ENCODE results near the gene SDE2. TPM values are rescaled to one million over a fixed set of nuclear protein-coding genes. Genes with fewer than 3 reads are reported as not detected.
"Not testable (repeated sequence)": the region's sequence is repeated elsewhere in the genome, so short reads cannot be mapped to it uniquely, and the experiment has no call there.

The SDE2 gene
- total RNA-seq, 2 donors from 2014 or later: 31.7 to 37.6 TPM

- peaks cover 4% of the 10 kb centered on the region for H3K36me3 Mint-ChIP-seq (ENCODE audit: low read depth)
- no peak for DNase-seq
- H3K4me3 Mint-ChIP-seq: no peak overlapping the region
- no peaks in the 10 kb centered on the region for H3K27me3 Mint-ChIP-seq
- no peak for ATAC-seq
- no peaks in the 10 kb centered on the region for H3K9me3 ChIP-seq (ENCODE audit: control insufficient read depth, low read length, poor library complexity, severe bottlenecking)
- H3K4me1 Mint-ChIP-seq: peaks cover 12% of the 10 kb centered on the region
- peak overlapping the region; percentile 29 for H3K27ac Mint-ChIP-seq
Observed at GRCh38 chr1:225979421-225979820, 19.7 kb downstream of the SDE2 start.

GRCh38 chr1:225977937-225978748, 21.0 kb downstream of the SDE2 start:
- no peak for DNase-seq
- Mint-ChIP-seq H3K4me1 (peaks cover 9% of the 10 kb centered on the region), H3K4me3 (no peak overlapping the region), H3K36me3 (ENCODE audit: low read depth) (peaks cover 4% of the 10 kb centered on the region), H3K27me3 (no peaks in the 10 kb centered on the region), H3K27ac (peak overlapping the region; percentile 21)
- H3K9me3 ChIP-seq (ENCODE audit: control insufficient read depth, low read length, poor library complexity, severe bottlenecking): no peaks in the 10 kb centered on the region
- no peak for ATAC-seq

GRCh38 chr1:225975146-225975545, 24.0 kb downstream of the SDE2 start:
- H3K36me3 Mint-ChIP-seq (ENCODE audit: low read depth); H3K4me3 Mint-ChIP-seq; DNase-seq; H3K27ac Mint-ChIP-seq; ATAC-seq; H3K27me3 Mint-ChIP-seq; H3K9me3 ChIP-seq (ENCODE audit: control insufficient read depth, low read length, poor library complexity, severe bottlenecking): not testable (repeated sequence)
- H3K4me1 Mint-ChIP-seq: peaks cover 11% of the 10 kb centered on the region

GRCh38 chr1:225974454-225974853, 24.7 kb downstream of the SDE2 start:
- no peaks in the 10 kb centered on the region for H3K27me3 Mint-ChIP-seq
- H3K4me1 Mint-ChIP-seq: peaks cover 11% of the 10 kb centered on the region
- ATAC-seq: no peak
- H3K36me3 Mint-ChIP-seq (ENCODE audit: low read depth): no peaks in the 10 kb centered on the region
- no peaks in the 10 kb centered on the region for H3K9me3 ChIP-seq (ENCODE audit: control insufficient read depth, low read length, poor library complexity, severe bottlenecking)
- DNase-seq: no peak
- no peak overlapping the region for H3K27ac Mint-ChIP-seq
- no peak overlapping the region for H3K4me3 Mint-ChIP-seq

GRCh38 chr1:225973158-225973557, 26.0 kb downstream of the SDE2 start:
- H3K27ac Mint-ChIP-seq: no peak overlapping the region
- DNase-seq: no peak
- H3K4me1 Mint-ChIP-seq: peaks cover 11% of the 10 kb centered on the region
- no peak for ATAC-seq
- H3K9me3 ChIP-seq (ENCODE audit: control insufficient read depth, low read length, poor library complexity, severe bottlenecking): no peaks in the 10 kb centered on the region
- H3K36me3 Mint-ChIP-seq (ENCODE audit: low read depth): no peaks in the 10 kb centered on the region
- no peak overlapping the region for H3K4me3 Mint-ChIP-seq
- H3K27me3 Mint-ChIP-seq: no peaks in the 10 kb centered on the region

- H3K4me1 Mint-ChIP-seq: peaks cover 11% of the 10 kb centered on the region
- DNase-seq: no peak
Observed at GRCh38 chr1:225972344-225973152, 26.6 kb downstream of the SDE2 start.

GRCh38 chr1:225970592-225971157, 28.5 kb downstream of the SDE2 start:
- ATAC-seq: not testable (repeated sequence)

More at GRCh38 chr1:225972344-225973152, 26.6 kb downstream of the SDE2 start:
- no peaks in the 10 kb centered on the region for H3K9me3 ChIP-seq (ENCODE audit: control insufficient read depth, low read length, poor library complexity, severe bottlenecking)
- Mint-ChIP-seq H3K4me3 (no peak overlapping the region), H3K27me3 (no peaks in the 10 kb centered on the region), H3K36me3 (ENCODE audit: low read depth) (no peaks in the 10 kb centered on the region), H3K27ac (no peak overlapping the region)
- no peak for ATAC-seq

GRCh38 chr1:225969751-225970150, 29.4 kb downstream of the SDE2 start:
- not testable (repeated sequence) for ATAC-seq; H3K36me3 Mint-ChIP-seq (ENCODE audit: low read depth); DNase-seq; H3K4me3 Mint-ChIP-seq; H3K27ac Mint-ChIP-seq; H3K4me1 Mint-ChIP-seq; H3K9me3 ChIP-seq (ENCODE audit: control insufficient read depth, low read length, poor library complexity, severe bottlenecking); H3K27me3 Mint-ChIP-seq

More at GRCh38 chr1:225970592-225971157, 28.5 kb downstream of the SDE2 start:
- H3K4me3 Mint-ChIP-seq; H3K27me3 Mint-ChIP-seq; DNase-seq; H3K4me1 Mint-ChIP-seq; H3K36me3 Mint-ChIP-seq (ENCODE audit: low read depth); H3K9me3 ChIP-seq (ENCODE audit: control insufficient read depth, low read length, poor library complexity, severe bottlenecking): not testable (repeated sequence)
- H3K27ac Mint-ChIP-seq: peak overlapping the region; percentile 27

- no peak for DNase-seq
- H3K9me3 ChIP-seq (ENCODE audit: control insufficient read depth, low read length, poor library complexity, severe bottlenecking): no peaks in the 10 kb centered on the region
- no peak overlapping the region for H3K27ac Mint-ChIP-seq
- no peak for ATAC-seq
- H3K4me3 Mint-ChIP-seq: no peak overlapping the region
- H3K36me3 Mint-ChIP-seq (ENCODE audit: low read depth): peaks cover 2% of the 10 kb centered on the region
- H3K4me1 Mint-ChIP-seq: peaks cover 2% of the 10 kb centered on the region
- H3K27me3 Mint-ChIP-seq: peaks cover 13% of the 10 kb centered on the region
Observed at GRCh38 chr1:225965231-225965630, 33.9 kb downstream of the SDE2 start.

- DNase-seq (no peak), ATAC-seq (no peak)
- H3K27me3 Mint-ChIP-seq: peaks cover 13% of the 10 kb centered on the region
- H3K9me3 ChIP-seq (ENCODE audit: control insufficient read depth, low read length, poor library complexity, severe bottlenecking): no peaks in the 10 kb centered on the region
- H3K4me3 Mint-ChIP-seq: no peak overlapping the region
- H3K4me1 Mint-ChIP-seq: peaks cover 2% of the 10 kb centered on the region
- H3K27ac Mint-ChIP-seq: no peak overlapping the region
- H3K36me3 Mint-ChIP-seq (ENCODE audit: low read depth): peaks cover 2% of the 10 kb centered on the region
Observed at GRCh38 chr1:225963735-225964530, 35.2 kb downstream of the SDE2 start.

- DNase-seq: peak; percentile 37 to 50 (median 44)
- H3K9me3 ChIP-seq (ENCODE audit: control insufficient read depth, low read length, poor library complexity, severe bottlenecking): no peaks in the 10 kb centered on the region
- Mint-ChIP-seq H3K4me3 (no peak overlapping the region), H3K4me1 (peaks cover 2% of the 10 kb centered on the region), H3K36me3 (ENCODE audit: low read depth) (peaks cover 2% of the 10 kb centered on the region), H3K27ac (no peak overlapping the region), H3K27me3 (peaks cover 13% of the 10 kb centered on the region)
- peak; percentile 69 for ATAC-seq
Observed at GRCh38 chr1:225962440-225962975, 36.6 kb downstream of the SDE2 start.

GRCh38 chr1:225961659-225962439, 37.3 kb downstream of the SDE2 start:
- Mint-ChIP-seq H3K27ac (no peak overlapping the region), H3K36me3 (ENCODE audit: low read depth) (peaks cover 2% of the 10 kb centered on the region), H3K4me1 (peaks cover 2% of the 10 kb centered on the region), H3K4me3 (no peak overlapping the region), H3K27me3 (peaks cover 9% of the 10 kb centered on the region)
- DNase-seq: no peak
- no peaks in the 10 kb centered on the region for H3K9me3 ChIP-seq (ENCODE audit: control insufficient read depth, low read length, poor library complexity, severe bottlenecking)
- ATAC-seq: no peak

All from T-helper 17 cell (primary cell).